Measurements from ENCODE around the gene PCSK5.
A peak's percentile ranks its signal among the peaks of the same experiment; 100 is the strongest.
"Not testable (repeated sequence)": the region's sequence is repeated elsewhere in the genome, so short reads cannot be mapped to it uniquely, and the experiment has no call there.

Gene PCSK5

DNA sequence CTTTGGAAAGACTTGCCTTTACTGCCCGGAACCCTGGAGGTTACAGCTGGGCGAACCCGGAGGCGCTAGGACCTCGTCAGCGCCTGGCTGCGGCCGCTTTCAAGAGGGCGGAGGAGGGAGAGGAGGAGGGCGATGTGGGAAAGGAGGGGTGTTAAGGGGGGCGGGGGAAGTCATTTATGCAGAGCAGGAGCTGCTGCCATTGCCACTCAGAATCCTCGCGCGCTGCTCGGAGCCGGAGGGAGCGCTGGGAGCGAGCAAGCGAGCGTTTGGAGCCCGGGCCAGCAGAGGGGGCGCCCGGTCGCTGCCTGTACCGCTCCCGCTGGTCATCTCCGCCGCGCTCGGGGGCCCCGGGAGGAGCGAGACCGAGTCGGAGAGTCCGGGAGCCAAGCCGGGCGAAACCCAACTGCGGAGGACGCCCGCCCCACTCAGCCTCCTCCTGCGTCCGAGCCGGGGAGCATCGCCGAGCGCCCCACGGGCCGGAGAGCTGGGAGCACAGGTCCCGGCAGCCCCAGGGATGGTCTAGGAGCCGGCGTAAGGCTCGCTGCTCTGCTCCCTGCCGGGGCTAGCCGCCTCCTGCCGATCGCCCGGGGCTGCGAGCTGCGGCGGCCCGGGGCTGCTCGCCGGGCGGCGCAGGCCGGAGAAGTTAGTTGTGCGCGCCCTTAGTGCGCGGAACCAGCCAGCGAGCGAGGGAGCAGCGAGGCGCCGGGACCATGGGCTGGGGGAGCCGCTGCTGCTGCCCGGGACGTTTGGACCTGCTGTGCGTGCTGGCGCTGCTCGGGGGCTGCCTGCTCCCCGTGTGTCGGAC is at the start of gene PCSK5:
Gene PCSK5, plus strand, starts transcription at position 202 of the 805 bp plus-strand sequence. Its CDS starts 509 bp downstream, at position 711.
- peak; percentile 64 to 72 for DNase-seq (ENCODE audit: low read depth in 2 of 2)

DNA sequence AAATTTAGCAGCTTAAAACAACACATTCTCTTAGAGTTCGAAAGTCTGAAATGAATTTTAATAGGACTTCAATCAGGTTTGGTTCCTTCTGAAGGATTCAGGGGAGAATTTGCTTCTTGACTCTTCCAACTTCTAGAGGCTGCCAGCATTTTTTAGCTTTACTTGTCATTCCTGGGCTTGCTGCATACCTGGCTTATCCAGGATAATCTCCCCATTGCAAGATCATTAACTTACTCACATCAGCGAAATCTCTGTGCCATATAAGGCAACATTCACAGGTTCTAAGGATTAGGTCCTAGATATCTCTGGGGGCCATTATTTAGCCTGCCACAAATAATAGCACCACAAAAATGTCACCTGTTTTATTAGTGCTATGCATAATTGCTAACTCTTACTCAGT is 46.2 kb upstream of the PCSK5 start:
- DNase-seq (ENCODE audit: low read depth in 2 of 2) = no peak

DNA sequence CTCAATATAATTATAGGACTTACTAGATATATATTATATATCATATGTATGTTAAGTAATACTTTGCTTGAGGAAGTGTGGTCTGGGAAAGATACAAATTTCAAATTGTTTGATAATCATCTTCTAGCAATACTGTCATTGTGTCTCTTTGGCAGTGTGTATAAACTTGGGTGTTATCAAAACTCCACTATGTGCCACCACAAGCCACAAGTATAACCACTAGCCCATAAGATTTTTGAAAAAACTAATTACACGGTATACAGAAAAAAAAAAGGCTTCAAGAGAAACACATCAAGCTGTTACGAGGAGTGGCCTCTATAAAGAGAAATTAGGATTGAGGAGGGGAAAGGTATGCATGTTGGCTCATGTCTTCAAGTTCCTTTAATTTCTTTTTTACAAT is 44.7 kb upstream of the PCSK5 start:
- DNase-seq (ENCODE audit: low read depth in 2 of 2) = no peak

DNA sequence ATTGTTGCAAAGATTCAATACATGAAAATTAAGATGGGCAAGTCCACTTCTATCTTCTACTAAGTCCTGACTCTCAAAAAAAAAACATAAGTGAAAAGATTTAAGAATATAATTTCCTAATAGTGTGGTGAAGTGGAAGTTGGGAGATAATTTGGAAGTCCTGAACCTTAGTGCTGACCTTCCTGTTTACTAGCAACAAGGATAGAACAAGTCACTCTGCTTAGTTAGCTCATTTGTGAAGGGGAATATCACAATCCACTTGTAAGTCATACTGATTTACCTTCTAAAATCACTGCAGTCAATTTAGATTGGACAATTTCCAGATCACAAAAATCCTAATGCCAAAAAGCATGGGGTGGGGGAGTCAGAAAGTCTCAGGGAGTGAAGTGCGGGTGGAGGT is 43.4 kb upstream of the PCSK5 start:
- no peak for DNase-seq (ENCODE audit: low read depth in 2 of 2)

DNA sequence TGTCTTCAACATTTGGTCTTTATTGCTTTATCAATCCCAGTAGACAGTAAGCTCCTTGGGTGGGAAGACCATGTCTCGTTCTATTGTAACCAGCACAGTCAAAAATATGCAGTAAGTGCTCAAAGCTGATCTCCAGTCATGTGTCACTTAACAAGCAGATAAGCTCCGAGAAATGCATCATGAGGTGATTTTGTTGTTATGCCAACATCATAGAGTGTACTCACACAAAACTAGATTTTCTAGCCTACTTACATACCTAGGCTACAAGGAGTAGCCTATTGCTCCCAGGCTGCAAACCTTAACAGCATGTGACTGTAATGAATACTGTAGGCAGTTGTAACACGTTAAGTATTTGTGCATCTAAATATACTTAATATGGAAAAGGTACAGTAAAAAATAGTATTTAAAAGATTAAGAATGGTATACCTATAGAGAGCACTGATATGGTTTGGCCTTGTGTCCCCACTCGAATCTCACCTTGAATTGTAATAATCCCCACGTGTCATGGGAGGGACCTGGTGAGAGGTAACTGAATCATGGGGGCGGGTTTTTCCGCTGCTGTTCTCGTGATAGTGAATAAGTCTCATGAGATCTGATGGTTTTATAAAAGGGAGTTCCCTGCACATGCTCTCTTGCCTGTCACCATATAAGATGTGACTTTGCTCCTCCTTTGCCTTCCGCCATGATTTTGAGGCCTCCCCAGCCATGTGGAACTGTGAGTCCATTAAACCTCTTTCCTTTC is 39.8 kb upstream of the PCSK5 start:
- DNase-seq (ENCODE audit: low read depth in 2 of 2) = no peak

DNA sequence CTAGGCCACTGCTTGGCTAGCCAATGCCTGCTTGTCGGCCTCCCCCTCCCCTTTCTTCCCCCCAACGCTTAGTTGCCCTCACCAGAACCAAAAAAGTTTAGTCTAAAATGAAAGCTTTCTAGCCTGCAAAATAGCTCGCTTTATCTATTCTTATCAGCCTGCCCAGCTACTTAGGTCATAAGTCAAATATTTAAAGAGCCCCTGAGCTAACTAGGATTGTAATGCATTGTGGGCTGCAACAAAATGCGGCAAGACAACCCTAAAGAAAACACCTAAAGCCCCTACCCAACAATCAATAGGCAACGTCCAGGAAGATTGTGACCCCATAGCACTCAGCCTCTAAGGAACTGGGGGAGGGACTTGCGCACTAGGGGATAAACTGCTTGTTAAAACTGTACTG is 38.6 kb upstream of the PCSK5 start:
- no peak for DNase-seq (ENCODE audit: low read depth in 2 of 2)

DNA sequence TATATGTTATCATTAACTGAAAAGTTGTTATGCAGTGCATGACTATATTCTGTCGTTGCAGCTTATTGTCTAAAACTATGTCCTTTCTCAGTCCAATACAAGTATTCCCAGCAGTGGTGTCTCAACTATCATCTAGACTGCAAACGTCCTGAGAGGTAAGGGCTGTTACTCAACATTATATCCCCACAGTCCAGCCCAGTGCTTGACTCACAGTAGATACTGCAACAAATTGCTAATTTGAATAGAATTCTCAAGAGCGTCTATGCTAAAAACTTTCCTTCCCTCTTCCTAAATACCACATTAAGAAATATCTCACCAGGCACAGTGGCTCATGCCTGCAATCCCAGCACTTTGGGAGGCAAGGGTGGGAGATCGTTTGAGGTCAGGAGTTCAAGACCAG is 37.7 kb upstream of the PCSK5 start:
- DNase-seq (ENCODE audit: low read depth in 2 of 2) = no peak

DNA sequence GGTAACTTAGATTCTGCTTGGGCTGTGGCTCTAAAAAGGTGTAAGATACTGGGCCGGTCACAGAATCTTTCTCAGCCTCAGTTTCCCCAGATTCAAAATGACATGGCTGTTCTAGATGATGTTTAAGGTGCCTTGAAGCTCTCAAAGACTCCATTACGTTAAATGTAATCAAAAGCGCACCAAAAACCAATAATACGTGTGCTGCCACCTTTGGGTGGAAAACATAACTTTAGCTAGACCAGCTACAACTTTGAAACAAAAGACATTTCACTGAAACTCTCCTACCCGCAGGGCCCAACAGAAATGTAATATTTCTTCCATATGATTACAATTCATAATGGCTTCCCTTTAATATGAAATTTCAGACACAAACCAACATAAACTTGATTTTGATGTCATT is 35.0 kb upstream of the PCSK5 start:
- no peak for DNase-seq (ENCODE audit: low read depth in 2 of 2)

DNA sequence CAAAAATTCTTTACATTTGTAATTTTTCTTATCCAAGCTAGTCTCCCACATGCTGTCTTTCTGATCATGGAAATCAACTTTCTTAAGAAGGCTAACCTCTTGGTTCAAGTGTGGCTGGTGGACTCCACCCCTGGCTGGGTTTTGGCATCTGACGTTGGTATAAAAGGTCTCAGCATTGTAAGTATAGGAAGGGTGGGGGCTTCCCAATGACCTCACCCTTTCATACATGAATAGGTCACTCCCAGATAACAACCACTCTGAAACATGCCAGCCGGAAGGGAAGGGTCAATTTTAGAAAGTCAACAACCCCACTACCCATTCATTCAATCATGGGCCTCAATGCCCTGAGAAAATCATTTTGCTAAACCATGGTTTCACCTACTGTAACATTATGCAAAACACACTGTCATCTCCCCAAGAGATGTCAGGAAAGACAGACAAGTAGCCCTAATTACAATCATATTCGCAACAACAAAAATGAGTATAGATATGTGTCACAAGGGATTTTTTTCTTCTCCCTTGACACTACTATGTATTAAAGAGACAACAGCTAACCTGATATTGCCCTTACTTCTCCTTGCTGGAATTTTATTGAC is 31.9 kb upstream of the PCSK5 start:
- no peak for DNase-seq (ENCODE audit: low read depth in 2 of 2)

DNA sequence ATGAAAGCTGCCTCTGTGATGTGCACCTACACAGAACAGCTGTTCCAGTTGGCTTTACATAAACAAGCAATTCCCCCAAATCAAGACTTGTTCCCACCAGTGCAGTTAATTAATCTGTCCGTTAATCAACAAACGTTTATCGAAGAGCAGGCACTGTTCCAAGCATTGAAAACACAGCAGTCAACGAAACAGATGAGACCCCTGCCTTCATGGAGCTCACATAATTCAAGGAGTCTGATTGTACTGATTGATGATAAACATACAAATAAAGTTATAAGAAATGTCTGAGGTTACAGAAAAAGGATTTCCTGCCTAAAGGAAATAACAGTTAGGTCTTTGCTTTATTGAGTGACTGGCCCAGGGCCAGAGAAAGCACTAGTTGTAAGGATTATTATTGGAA is 26.2 kb upstream of the PCSK5 start:
- DNase-seq (ENCODE audit: low read depth in 2 of 2) = no peak

DNA sequence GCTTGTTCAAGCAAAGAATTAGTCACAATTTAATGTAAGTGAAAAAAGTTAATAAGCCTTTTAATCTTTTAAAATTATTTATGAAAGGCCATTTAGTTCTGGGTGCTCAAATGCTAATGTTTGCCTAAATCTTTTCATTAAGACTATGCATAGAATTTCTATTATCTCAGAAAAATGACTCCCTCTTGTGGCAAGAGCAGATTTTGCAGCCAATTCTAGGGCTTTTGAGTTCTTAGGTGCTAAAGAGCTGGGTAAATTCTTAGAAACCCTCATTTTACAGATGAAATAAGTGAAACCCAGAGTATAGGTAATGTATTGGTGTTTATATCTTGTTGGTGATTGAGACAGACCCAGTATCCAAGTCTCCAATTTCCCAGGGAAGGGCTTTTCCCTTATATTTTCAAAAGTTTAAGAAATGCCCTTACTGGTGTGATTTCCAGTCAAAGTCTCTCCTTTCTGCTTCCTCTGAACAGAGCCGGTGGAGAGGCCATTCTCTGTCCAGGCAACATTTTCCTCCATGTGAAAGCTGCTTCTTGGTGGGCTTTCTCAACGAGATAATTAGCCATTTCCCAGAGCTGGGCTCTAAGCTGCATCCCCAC is 24.1 kb upstream of the PCSK5 start:
- no peak for DNase-seq (ENCODE audit: low read depth in 2 of 2)

DNA sequence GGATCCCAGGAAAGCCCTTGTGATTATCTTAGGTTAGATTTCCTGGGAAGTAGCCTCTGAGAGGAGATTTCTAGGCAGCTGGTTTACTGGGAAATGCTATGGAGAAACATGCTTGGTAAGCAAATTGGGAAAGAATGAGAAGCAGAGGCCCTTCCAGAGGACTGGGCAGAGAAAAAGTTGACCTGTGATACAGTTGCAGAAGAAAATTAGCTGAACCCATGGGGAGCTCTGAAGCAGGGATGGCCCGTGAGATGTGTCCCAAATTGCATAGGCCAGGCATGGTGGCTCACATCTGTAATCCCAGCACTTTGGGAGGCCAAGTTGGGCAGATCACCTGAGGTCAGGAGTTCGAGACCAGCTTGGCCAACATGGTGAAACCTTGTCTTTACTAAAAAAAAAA is 21.9 kb upstream of the PCSK5 start:
- DNase-seq (ENCODE audit: low read depth in 2 of 2) = not testable (repeated sequence)

DNA sequence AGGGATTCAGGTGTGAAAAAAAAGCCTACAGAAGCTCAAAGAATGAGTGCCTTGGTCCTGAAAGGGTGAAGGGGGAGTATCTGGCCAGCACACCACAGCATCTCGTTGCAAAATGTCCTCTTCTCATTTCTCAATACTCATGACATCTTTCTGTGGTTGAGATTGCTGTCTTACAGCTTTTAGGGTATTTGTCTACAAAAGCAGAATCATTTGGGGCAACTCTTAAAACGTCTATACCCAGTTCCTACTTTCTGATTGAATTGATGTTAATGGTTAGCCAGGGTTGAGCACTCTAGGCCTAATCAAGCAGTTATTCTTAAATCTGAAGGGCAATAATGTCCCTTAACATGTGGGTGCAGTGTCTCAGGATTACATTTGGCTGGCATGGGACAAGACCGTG is 21.2 kb upstream of the PCSK5 start:
- no peak for DNase-seq (ENCODE audit: low read depth in 2 of 2)

DNA sequence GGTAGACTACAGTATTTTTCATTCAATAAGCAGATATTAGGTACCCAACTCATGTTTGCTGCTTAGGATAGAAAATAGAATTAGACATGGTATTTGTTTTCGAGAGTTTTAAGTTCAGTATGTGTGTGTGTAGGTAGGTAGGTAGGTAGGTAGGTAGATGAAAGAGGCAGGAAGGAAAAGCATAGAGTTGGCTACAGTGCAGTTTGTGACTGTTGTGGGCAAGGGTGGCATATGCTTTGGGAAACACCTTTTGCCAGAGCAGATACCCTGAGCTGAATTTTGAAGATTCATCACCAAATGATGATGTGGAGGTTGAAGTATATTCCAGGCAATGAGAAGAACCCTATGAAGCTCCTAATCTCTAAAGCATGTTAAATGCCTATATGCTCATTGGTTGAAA is 20.0 kb upstream of the PCSK5 start:
- DNase-seq (ENCODE audit: low read depth in 2 of 2) = no peak

DNA sequence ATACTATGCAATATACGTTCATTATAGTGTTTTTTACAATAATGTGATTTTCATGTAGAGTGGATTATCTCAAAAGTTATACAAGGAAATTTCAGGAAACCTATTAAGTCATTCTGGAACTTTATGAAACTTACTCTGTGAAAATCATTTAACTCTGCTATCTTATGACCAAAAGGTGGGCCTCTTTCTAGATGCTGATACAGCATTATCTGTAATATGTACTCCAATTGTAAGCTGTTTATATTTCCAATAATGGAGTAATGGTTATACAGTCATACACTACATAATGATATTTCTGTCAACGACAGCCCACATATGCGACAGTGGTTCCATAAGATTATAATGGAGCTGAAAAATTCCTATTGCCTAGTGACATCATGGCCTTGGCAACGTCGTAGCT is 18.8 kb upstream of the PCSK5 start:
- no peak for DNase-seq (ENCODE audit: low read depth in 2 of 2)

DNA sequence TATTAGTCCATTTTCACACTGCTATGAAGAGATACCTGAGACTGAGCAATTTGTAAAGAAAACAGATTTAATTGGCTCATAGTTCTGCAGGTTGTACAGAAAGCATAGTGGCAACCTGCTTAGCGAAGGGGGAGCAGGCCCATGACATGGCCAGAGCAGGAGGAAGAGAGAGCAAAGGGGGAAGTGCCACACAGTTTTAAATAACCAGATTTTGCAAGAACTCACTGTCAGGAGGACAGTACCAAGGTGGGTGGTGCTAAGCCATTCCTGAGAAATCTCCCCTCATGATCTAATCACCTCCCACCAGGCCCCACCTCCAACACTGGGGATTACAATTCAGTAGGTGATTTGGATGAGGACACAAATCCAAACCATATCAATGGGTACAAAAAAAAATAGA is 16.8 kb upstream of the PCSK5 start:
- DNase-seq (ENCODE audit: low read depth in 2 of 2) = no peak

DNA sequence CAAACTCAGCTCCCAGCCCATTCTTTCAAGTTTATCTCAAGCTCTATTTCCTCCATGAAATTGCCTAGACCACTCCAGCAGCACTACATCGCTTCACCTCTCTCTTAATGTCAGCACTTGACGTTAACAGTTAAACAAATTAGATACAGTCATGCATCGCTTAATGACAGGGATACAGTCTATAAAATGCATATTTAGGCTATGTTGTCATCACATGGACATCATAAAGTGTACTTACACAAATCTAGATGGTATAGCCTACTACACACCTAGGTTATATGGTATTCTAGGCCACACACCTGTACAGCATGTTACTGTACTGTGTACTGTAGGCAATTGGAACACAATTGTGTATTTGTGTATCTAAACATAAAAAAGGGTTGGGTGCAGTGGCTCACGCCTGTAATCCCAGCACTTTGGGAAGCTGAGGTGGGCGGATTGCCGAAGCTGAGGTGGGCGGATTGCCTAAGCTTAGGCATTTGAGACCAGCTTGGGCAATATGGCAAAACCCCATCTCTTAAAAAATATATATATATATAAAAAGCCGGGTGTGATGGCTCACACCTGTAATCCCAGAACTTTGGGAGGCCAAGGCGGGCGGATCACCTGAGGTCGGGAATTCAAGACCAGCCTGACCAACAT is 13.4 kb upstream of the PCSK5 start:
- DNase-seq (ENCODE audit: low read depth in 2 of 2) = no peak

DNA sequence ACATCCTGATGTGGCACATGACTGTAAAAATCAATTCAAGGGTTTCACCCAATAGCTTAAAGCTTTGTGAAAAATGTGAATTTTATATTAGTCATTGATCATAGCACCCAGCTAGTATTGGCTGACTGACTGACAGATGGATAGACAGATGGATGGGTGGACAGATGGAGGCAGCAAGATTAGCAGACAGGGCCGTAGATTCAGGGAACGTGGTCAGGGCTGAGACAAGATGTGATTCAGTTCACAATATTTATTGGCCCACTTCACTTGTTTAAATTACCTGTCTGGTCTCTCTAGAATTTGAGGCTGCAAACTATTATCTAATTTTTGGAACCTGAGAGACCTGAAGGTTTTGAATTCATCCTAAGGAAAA is 12.0 kb upstream of the PCSK5 start:
- DNase-seq (ENCODE audit: low read depth in 2 of 2) = no peak

DNA sequence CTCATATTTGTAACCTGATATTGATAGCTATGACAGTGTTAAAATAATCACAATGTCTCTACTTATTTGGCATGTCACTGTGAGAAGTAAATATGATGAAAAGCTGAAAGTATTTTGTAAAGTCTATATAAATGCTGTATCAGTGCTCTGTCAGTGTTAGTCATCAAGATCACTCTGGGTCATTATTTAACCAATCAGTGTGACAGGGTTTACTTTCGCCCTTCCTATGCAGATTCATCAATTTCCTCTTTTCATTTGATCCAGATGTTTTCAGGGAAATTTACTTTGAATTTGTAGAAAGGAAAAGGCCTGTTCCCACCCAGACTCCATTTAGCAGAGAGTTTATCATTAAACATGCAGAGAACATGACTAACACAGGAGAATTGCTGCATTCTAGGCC is 9.9 kb upstream of the PCSK5 start:
- DNase-seq (ENCODE audit: low read depth in 2 of 2) = no peak

DNA sequence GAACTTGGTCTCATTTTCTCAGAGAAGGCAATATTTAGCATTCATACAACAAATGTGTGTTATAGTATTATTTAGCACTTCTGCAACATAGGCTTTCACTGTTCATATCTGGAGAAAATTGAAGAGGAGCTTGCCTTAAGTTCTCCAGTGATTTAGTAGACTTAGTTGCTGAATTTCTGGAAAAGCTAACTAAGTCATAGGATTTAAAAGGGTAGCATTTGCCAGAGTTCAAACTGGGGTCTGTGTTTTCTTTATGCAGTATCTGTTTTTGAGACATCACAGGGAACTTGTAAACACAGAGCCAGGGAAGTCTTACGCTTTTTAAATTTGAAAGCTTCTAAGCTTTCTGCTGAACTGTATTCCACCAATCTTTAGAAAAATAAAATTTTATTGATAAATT is 8.7 kb upstream of the PCSK5 start:
- no peak for DNase-seq (ENCODE audit: low read depth in 2 of 2)

DNA sequence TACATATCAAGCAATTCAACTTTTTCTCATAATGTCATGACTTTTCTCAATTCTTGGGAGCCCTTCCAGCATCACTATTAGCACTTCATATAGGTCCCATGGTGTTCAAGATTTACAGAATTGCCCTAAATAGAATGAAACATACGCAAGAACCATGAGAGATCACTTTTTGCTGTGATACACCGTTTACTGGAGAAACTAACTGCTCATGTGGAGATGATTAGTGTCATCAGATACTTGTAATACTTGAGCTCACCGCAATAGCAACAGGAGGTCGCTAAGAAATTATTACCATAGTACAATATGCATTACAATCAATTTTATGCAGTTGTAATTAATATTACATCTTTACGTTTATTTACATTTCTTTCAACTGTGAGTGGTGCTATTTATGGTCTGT is 4.8 kb upstream of the PCSK5 start:
- no peak for DNase-seq (ENCODE audit: low read depth in 2 of 2)

DNA sequence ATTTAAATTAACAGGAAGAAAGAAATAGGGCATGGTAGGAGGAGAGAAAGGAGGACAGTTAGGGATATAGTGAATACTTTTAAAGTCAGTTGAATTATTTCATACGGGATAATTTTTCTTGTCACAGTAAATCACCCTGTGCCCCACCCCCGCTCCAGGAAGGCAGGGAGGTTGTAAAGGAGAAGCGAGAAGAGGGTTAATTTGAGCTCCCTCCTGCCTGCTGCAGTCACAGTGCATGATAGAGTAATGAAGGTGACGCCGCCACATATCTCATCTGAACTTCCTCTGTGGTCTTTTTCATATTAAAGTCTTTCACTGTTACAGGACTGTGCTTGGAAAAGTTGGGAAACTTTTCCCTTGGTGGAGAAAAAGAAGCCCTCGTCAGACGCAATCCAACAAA is 896 bp upstream of the PCSK5 start:
- no peak for DNase-seq (ENCODE audit: low read depth in 2 of 2)
